NCI-H146 treated with DMSO at 0.1 percent for 48 hours (cell line): ENCODE measurements around the gene REEP5.
A peak's percentile ranks its signal among the peaks of the same experiment; 100 is the strongest.
"Not testable (repeated sequence)": the region's sequence is repeated elsewhere in the genome, so short reads cannot be mapped to it uniquely, and the experiment has no call there.

Experiments used
- DNase-seq: peaks from one replicate; lab custom pipeline; 2025; ENCODE audit not compliant: unreplicated experiment; lab: John Stamatoyannopoulos, UW

REEP5 gene

GRCh38 chr5:112921833-112922817 lies at the start of gene REEP5:
TSS of gene REEP5 (minus strand) at chr5:112922227. CDS start at chr5:112922190, 37 bp downstream.
- peak; percentile 79 for DNase-seq

- DNase-seq: no peak
These were observed 49.2 kb upstream of the REEP5 start for GRCh38 chr5:112971276-112971675.

GRCh38 chr5:112968411-112969106 lies 46.5 kb upstream of the REEP5 start:
- no peak for DNase-seq

GRCh38 chr5:112967520-112968083 lies 45.6 kb upstream of the REEP5 start:
- no peak for DNase-seq

GRCh38 chr5:112965733-112966306 lies 43.8 kb upstream of the REEP5 start:
- no peak for DNase-seq

- DNase-seq: not testable (repeated sequence)
These were observed 41.3 kb upstream of the REEP5 start for GRCh38 chr5:112963374-112963733.

- no peak for DNase-seq
These were observed 39.0 kb upstream of the REEP5 start for GRCh38 chr5:112960863-112961504.

GRCh38 chr5:112960315-112960714 lies 38.3 kb upstream of the REEP5 start:
- DNase-seq: no peak

GRCh38 chr5:112959872-112960271 lies 37.8 kb upstream of the REEP5 start:
- DNase-seq: not testable (repeated sequence)

GRCh38 chr5:112958093-112959088 lies 36.4 kb upstream of the REEP5 start:
- DNase-seq: no peak

- no peak for DNase-seq
These were observed 35.2 kb upstream of the REEP5 start for GRCh38 chr5:112957036-112957808.

GRCh38 chr5:112956606-112957005 lies 34.6 kb upstream of the REEP5 start:
- DNase-seq: no peak

- no peak for DNase-seq
These were observed 29.2 kb upstream of the REEP5 start for GRCh38 chr5:112951124-112951702.

GRCh38 chr5:112948458-112948857 lies 26.4 kb upstream of the REEP5 start:
- DNase-seq: no peak

- DNase-seq: no peak
These were observed 18.6 kb upstream of the REEP5 start for GRCh38 chr5:112940670-112941069.

- DNase-seq: no peak
These were observed 16.3 kb upstream of the REEP5 start for GRCh38 chr5:112938286-112938685.

GRCh38 chr5:112935675-112936074 lies 13.6 kb upstream of the REEP5 start:
- DNase-seq: no peak

- no peak for DNase-seq
These were observed 12.3 kb upstream of the REEP5 start for GRCh38 chr5:112934366-112934663.
